Naive thymus-derived CD4-positive, alpha-beta T cell (primary cell): ENCODE results near the gene SPAG9. TPM values are rescaled to one million over a fixed set of nuclear protein-coding genes. Genes with fewer than 3 reads are reported as not detected.

Experiments used
- ATAC-seq: fragments of 150-1000 bp; cut with Tn5 transposase; 2 replicates; pipeline ENCODE4 v1.10.0; 2021; ENCODE audit warnings: mild to moderate bottlenecking, moderate library complexity
- CTCF ChIA-PET: fragments of 350-600 bp; sonication (Branson Sonifier 250); formaldehyde crosslinking; loops from one replicate; lab custom pipeline; 2021; ENCODE audit warnings: antibody characterized with exemption; lab: Charles Lee
- POLR2A ChIA-PET: fragments of 350-600 bp; sonication (Branson Sonifier 250); formaldehyde crosslinking; loops from one replicate; lab custom pipeline; 2021; ENCODE audit warnings: antibody characterized with exemption, inconsistent platforms; lab: Charles Lee
- DNase-seq, 9 donors: peaks; one replicate each; pipeline versions ENCODE4 v3.0.0 to v3.0.0-alpha.2; 2020 to 2022; ENCODE audit warnings: mixed read lengths in 1 of 9
- H3K27ac ChIP-seq: one replicate; pipeline ENCODE4 v1.7.0; 2013; ENCODE audit warnings: mild to moderate bottlenecking, low read depth, low read length, moderate library complexity
- H3K27me3 ChIP-seq, 2 donors: one replicate each; pipeline ENCODE4 v1.7.0; 2013; ENCODE audit warnings: low read length in 2 of 2, mild to moderate bottlenecking in 2 of 2, moderate library complexity in 2 of 2; ENCODE audit not compliant: control insufficient read depth in 2 of 2, insufficient read depth in 2 of 2
- H3K36me3 ChIP-seq, 3 experiments: 1 replicate in 2 of 3; 2 replicates in 1 of 3; pipeline ENCODE4 v1.7.0; 2013; ENCODE audit warnings: low read length in 3 of 3, mild to moderate bottlenecking in 3 of 3, moderate library complexity in 1 of 3; ENCODE audit not compliant: insufficient read depth in 3 of 3, control insufficient read depth in 2 of 3
- H3K4me1 ChIP-seq, 2 donors: one replicate each; pipeline ENCODE4 v1.7.0; 2013; ENCODE audit warnings: low read length in 2 of 2, mild to moderate bottlenecking in 2 of 2, moderate library complexity in 1 of 2; ENCODE audit not compliant: control insufficient read depth in 2 of 2, insufficient read depth in 2 of 2
- H3K4me3 ChIP-seq: 2 replicates; pipeline ENCODE4 v1.7.0; 2013; ENCODE audit warnings: mild to moderate bottlenecking, low read length
- H3K9me3 ChIP-seq, 3 experiments: 1 replicate in 2 of 3; 2 replicates in 1 of 3; pipeline ENCODE4 v1.7.0; 2013; ENCODE audit warnings: low read length in 3 of 3; ENCODE audit not compliant: control insufficient read depth in 2 of 3
- H3K27ac Mint-ChIP-seq, 9 donors: one replicate each; pipeline ENCODE4 v1.8.0; 2020 to 2022; ENCODE audit warnings: mixed read lengths in 9 of 9, mild to moderate bottlenecking in 8 of 9, moderate library complexity in 5 of 9, inconsistent platforms in 2 of 9
- H3K27me3 Mint-ChIP-seq, 5 donors: one replicate each; pipeline ENCODE4 v1.8.0; 2021 to 2022; ENCODE audit warnings: mixed read lengths in 5 of 5, mild to moderate bottlenecking in 1 of 5
- H3K36me3 Mint-ChIP-seq, 5 donors: one replicate each; pipeline ENCODE4 v1.8.0; 2020 to 2022; ENCODE audit warnings: mixed read lengths in 5 of 5, mild to moderate bottlenecking in 3 of 5, inconsistent platforms in 1 of 5
- H3K4me1 Mint-ChIP-seq, 7 donors: one replicate each; pipeline ENCODE4 v1.8.0; 2020 to 2022; ENCODE audit warnings: mixed read lengths in 7 of 7, mild to moderate bottlenecking in 3 of 7, inconsistent platforms in 1 of 7
- H3K4me3 Mint-ChIP-seq, 10 donors: one replicate each; pipeline ENCODE4 v1.8.0; 2020 to 2022; ENCODE audit warnings: mild to moderate bottlenecking in 10 of 10, mixed read lengths in 10 of 10, moderate library complexity in 6 of 10, inconsistent platforms in 2 of 10
- H3K9me3 Mint-ChIP-seq, 11 donors: one replicate each; pipeline ENCODE4 v1.8.0; 2020 to 2022; ENCODE audit warnings: mixed read lengths in 11 of 11, mild to moderate bottlenecking in 4 of 11, inconsistent platforms in 1 of 11, moderate library complexity in 1 of 11
- intact Hi-C, 2 donors: fragments of 100-400 bp; cut with micrococcal nuclease; formaldehyde crosslinking; loops; one replicate each; pipeline ENCODE4 v1.15.1; 2023
- polyA plus RNA-seq, 2 donors: library from polyadenylated mRNA; unstranded; fragments of 300-500 nt; fragmentation: Illumina TruSeq; gene quantifications; one replicate each; pipeline ENCODE4 v1.2.3, GENCODE V29; 2021
- total RNA-seq, 6 experiments: library from RNA in 5 of 6; stranded (reverse) in 5 of 6; gene quantifications; 1 replicate in 5 of 6; 2 replicates in 1 of 6; pipeline ENCODE4 v1.2.3 and lab custom pipeline; 2021 to 2026

The SPAG9 gene
- total and polyA plus RNA-seq, 7 experiments from 2014 or later: 3.3 to 73.4 (median 52.9) TPM

DNA sequence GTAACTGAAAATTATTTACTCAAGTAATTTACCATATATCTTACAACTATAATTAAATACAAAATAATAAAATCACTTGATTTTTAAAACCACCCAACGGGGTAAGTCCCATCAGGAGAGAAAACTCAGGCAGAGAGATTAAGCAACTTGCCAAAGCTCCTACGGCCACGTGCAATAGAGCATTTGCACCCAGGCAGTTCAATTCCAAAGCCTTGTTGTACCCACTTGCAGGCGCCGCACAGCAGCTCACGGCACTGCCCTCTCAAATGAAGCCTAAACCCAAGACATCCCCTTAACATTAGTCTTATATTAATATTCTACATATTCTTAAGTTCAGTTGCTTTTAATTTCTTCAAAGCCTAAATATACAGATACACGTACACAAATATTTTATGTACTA is 75.7 kb downstream of the SPAG9 start:
- H3K27ac ChIP-seq: no peak overlapping the region
- H3K4me3 ChIP-seq: no peak overlapping the region
- ChIA-PET CTCF (interaction anchor here (0.8 to 1.2 kb wide), 2 partner anchors 78 to 262 kb away, joined by 3 read pairs; no protein-coding TSS in a partner anchor), POLR2A (interaction anchor here (0.6 kb wide), 1 partner anchor 178 kb away, joined by 3 read pairs; no protein-coding TSS in a partner anchor)
- no peaks in the 10 kb centered on the region for H3K9me3 ChIP-seq
- no peak overlapping the region for H3K27ac Mint-ChIP-seq
- peaks cover 0 to 6% (median 0%) of the 10 kb centered on the region in 3 experiments for H3K36me3 ChIP-seq
- H3K27me3 Mint-ChIP-seq: no peaks in the 10 kb centered on the region
- peaks cover 0 to 3% (median 0%) of the 10 kb centered on the region in 7 donors for H3K4me1 Mint-ChIP-seq
- intact Hi-C loops: no loop called here
- H3K9me3 Mint-ChIP-seq: no peaks in the 10 kb centered on the region
- H3K4me3 Mint-ChIP-seq: no peak overlapping the region
- ATAC-seq (no peak), DNase-seq (no peak)
- no peaks in the 10 kb centered on the region for H3K27me3 ChIP-seq
- peaks cover 0 to 17% (median 3%) of the 10 kb centered on the region in 5 donors for H3K36me3 Mint-ChIP-seq
- peaks cover 0 to 5% of the 10 kb centered on the region in 2 donors for H3K4me1 ChIP-seq

DNA sequence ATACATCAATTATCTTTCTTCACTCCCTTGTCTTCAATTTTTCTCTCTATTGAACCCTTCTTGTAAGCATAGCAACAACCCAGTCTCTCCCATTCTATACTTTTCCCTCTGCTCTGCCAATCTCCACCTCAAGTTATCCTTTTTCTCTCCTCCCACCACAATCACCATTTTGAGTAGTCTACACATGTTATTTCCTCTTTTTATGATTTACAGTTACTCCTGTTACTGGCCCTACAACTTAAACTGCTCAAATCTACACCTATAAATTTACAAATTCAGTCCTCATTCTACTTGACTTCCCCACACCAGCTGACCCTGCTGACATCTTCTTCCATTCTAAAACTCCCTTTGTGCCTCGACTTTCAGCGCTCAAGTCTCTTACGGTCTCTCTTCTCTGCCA is 84.6 kb downstream of the SPAG9 start:
- no peak for DNase-seq
- Mint-ChIP-seq H3K9me3 (peaks cover 0 to 1% (median 0%) of the 10 kb centered on the region in 11 donors), H3K36me3 (peaks cover 3 to 36% (median 7%) of the 10 kb centered on the region in 5 donors), H3K4me3 (no peak overlapping the region), H3K27me3 (no peaks in the 10 kb centered on the region), H3K27ac (peak overlapping the region in 7 of 9 donors; percentile 2 to 54 (median 29)), H3K4me1 (peaks cover 13 to 32% (median 26%) of the 10 kb centered on the region in 7 donors)
- Histone ChIP-seq H3K4me1 (no peaks in the 10 kb centered on the region), H3K27me3 (no peaks in the 10 kb centered on the region), H3K36me3 (no peaks in the 10 kb centered on the region), H3K27ac (no peak overlapping the region), H3K9me3 (no peaks in the 10 kb centered on the region), H3K4me3 (no peak overlapping the region)
- POLR2A ChIA-PET: no interaction called here
- CTCF ChIA-PET: interaction anchor here (0.5 kb wide), 1 partner anchor 73 kb away, joined by 3 read pairs; no protein-coding TSS in a partner anchor
- no peak for ATAC-seq
- intact Hi-C loops: no loop called here

- POLR2A ChIA-PET: interaction anchor here (0.7 kb wide), 1 partner anchor 37 kb away, joined by 3 read pairs; no protein-coding TSS in a partner anchor
- H3K9me3 ChIP-seq: no peaks in the 10 kb centered on the region
- H3K4me1 ChIP-seq: peaks cover 1 to 2% of the 10 kb centered on the region in 2 donors
- H3K27me3 ChIP-seq: no peaks in the 10 kb centered on the region
- Mint-ChIP-seq H3K4me1 (peaks cover 14 to 38% (median 28%) of the 10 kb centered on the region in 7 donors), H3K36me3 (peaks cover 3 to 35% (median 11%) of the 10 kb centered on the region in 5 donors), H3K27ac (peak overlapping the region in 2 of 9 donors; percentile 23 to 25), H3K27me3 (no peaks in the 10 kb centered on the region), H3K4me3 (no peak overlapping the region), H3K9me3 (peaks cover 0 to 1% (median 0%) of the 10 kb centered on the region in 11 donors)
- DNase-seq (no peak), ATAC-seq (no peak)
- H3K4me3 ChIP-seq: no peak overlapping the region
- intact Hi-C loops: no loop called here
- CTCF ChIA-PET: interaction anchor here (0.8 kb wide), 1 partner anchor 8 kb away, joined by 3 read pairs; no protein-coding TSS in a partner anchor
- no peak overlapping the region for H3K27ac ChIP-seq
- no peaks in the 10 kb centered on the region for H3K36me3 ChIP-seq
Observed at GRCh38 chr17:51035431-51035830, 85.2 kb downstream of the SPAG9 start.

GRCh38 chr17:51034800-51035199 is 85.9 kb downstream of the SPAG9 start:
- Mint-ChIP-seq H3K9me3 (peaks cover 0 to 1% (median 0%) of the 10 kb centered on the region in 11 donors), H3K27me3 (no peaks in the 10 kb centered on the region), H3K4me3 (no peak overlapping the region), H3K36me3 (peaks cover 3 to 29% (median 11%) of the 10 kb centered on the region in 5 donors), H3K4me1 (peaks cover 17 to 45% (median 35%) of the 10 kb centered on the region in 7 donors), H3K27ac (peak overlapping the region in 1 of 9 donors; percentile 25)
- Histone ChIP-seq H3K27me3 (no peaks in the 10 kb centered on the region), H3K9me3 (no peaks in the 10 kb centered on the region), H3K27ac (no peak overlapping the region), H3K4me3 (no peak overlapping the region), H3K4me1 (peaks cover 5 to 6% of the 10 kb centered on the region in 2 donors), H3K36me3 (no peaks in the 10 kb centered on the region)
- ChIA-PET CTCF (no interaction called here), POLR2A (no interaction called here)
- no peak for DNase-seq
- intact Hi-C loops: no loop called here
- ATAC-seq: no peak

GRCh38 chr17:51032850-51033249 is 87.8 kb downstream of the SPAG9 start:
- CTCF ChIA-PET: interaction anchor here (0.7 kb wide), 1 partner anchor 407 kb away, joined by 4 read pairs; no protein-coding TSS in a partner anchor
- Histone ChIP-seq H3K4me1 (peaks cover 13 to 15% of the 10 kb centered on the region in 2 donors), H3K4me3 (no peak overlapping the region), H3K36me3 (no peaks in the 10 kb centered on the region), H3K27me3 (no peaks in the 10 kb centered on the region), H3K9me3 (no peaks in the 10 kb centered on the region), H3K27ac (no peak overlapping the region)
- ATAC-seq (no peak), DNase-seq (no peak)
- peaks cover under 1 to 20% (median 6%) of the 10 kb centered on the region in 5 donors for H3K36me3 Mint-ChIP-seq
- intact Hi-C loops: no loop called here
- peaks cover 17 to 60% (median 44%) of the 10 kb centered on the region in 7 donors for H3K4me1 Mint-ChIP-seq
- H3K4me3 Mint-ChIP-seq: no peak overlapping the region
- POLR2A ChIA-PET: interaction anchor here (1.1 kb wide), 1 partner anchor 120 kb away, joined by 4 read pairs; the partner anchor contains the start of gene NME1
- peak overlapping the region in 2 of 9 donors; percentile 36 to 40 for H3K27ac Mint-ChIP-seq
- H3K27me3 Mint-ChIP-seq: no peaks in the 10 kb centered on the region
- H3K9me3 Mint-ChIP-seq: peaks cover 0 to 1% (median 0%) of the 10 kb centered on the region in 11 donors

GRCh38 chr17:51029568-51030463 is 90.9 kb downstream of the SPAG9 start:
- H3K4me3 Mint-ChIP-seq: peak overlapping the region; percentile 48 to 88 (median 78)
- DNase-seq: peak in 7 of 9 donors; percentile 17 to 62 (median 54)
- Histone ChIP-seq H3K9me3 (no peaks in the 10 kb centered on the region), H3K4me3 (peak overlapping the region; percentile 2), H3K27me3 (no peaks in the 10 kb centered on the region), H3K36me3 (no peaks in the 10 kb centered on the region), H3K4me1 (peaks cover 13 to 15% of the 10 kb centered on the region in 2 donors), H3K27ac (peak overlapping the region; percentile 62)
- no peaks in the 10 kb centered on the region for H3K9me3 Mint-ChIP-seq
- peak; percentile 76 for ATAC-seq
- H3K4me1 Mint-ChIP-seq: peaks cover 7 to 38% (median 29%) of the 10 kb centered on the region in 7 donors
- POLR2A ChIA-PET: interaction anchor here (1.3 kb wide), 1 partner anchor 164 kb away, joined by 5 read pairs; the partner anchor contains the start of gene TOB1
- no peaks in the 10 kb centered on the region for H3K27me3 Mint-ChIP-seq
- intact Hi-C loops: loop anchor here in 1 of 2 donors (1.0 kb wide), 2 partner anchors 90 to 123 kb away; partner anchors contain the start of genes NME1 and SPAG9
- CTCF ChIA-PET: interaction anchor here (0.7 kb wide), 2 partner anchors 30 to 89 kb away, joined by 3 to 4 read pairs; no protein-coding TSS in a partner anchor
- H3K36me3 Mint-ChIP-seq: peaks cover 0 to 16% (median 11%) of the 10 kb centered on the region in 5 donors
- peak overlapping the region; percentile 89 to 97 (median 93) for H3K27ac Mint-ChIP-seq
